ENCODE measurements around the gene MTMR4.
"Not testable (repeated sequence)": the region's sequence is repeated elsewhere in the genome, so short reads cannot be mapped to it uniquely, and the experiment has no call there.

Gene MTMR4

DNA sequence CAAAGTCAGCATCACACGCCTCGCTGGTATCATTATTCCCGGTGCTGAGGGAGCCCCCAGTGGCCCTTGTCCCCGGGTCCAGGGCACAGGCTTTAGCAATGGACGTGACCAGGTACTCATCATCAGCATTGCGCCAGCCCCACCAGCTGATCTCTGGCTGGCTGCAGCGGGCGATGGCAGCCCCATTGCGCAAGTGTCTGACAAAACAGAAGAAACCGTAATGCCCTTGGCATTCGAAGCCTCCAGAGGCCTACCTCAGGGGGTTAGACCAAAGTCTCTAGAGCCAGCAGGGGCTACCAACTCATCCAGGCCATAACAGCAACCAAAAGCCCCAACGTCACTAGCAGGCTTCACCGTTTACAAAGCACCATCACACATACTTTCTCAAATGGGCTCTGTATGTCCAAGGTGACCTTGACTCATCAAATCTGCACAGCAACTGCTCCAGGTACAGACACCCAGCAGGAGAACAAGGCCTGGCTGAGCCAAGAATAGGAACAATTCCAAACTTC is 7.3 kb downstream of the MTMR4 start:
- peaks cover 85% of the 10 kb centered on the region for H3K36me3 Mint-ChIP-seq (ENCODE audit: low read depth)
- H3K4me1 Mint-ChIP-seq = peaks cover 5% of the 10 kb centered on the region
- TF ChIP-seq, protein P1, sequence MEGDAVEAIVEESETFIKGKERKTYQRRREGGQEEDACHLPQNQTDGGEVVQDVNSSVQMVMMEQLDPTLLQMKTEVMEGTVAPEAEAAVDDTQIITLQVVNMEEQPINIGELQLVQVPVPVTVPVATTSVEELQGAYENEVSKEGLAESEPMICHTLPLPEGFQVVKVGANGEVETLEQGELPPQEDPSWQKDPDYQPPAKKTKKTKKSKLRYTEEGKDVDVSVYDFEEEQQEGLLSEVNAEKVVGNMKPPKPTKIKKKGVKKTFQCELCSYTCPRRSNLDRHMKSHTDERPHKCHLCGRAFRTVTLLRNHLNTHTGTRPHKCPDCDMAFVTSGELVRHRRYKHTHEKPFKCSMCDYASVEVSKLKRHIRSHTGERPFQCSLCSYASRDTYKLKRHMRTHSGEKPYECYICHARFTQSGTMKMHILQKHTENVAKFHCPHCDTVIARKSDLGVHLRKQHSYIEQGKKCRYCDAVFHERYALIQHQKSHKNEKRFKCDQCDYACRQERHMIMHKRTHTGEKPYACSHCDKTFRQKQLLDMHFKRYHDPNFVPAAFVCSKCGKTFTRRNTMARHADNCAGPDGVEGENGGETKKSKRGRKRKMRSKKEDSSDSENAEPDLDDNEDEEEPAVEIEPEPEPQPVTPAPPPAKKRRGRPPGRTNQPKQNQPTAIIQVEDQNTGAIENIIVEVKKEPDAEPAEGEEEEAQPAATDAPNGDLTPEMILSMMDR (IDR thresholded peaks at IDR 0.05; ENCODE audit: unreplicated experiment in 3 of 3) = no peak
- no peak overlapping the region for H3K4me3 Mint-ChIP-seq
- H3K27ac Mint-ChIP-seq = no peak overlapping the region
- H3K9me3 Mint-ChIP-seq = no peaks in the 10 kb centered on the region
- H3K27me3 Mint-ChIP-seq (ENCODE audit: low read depth) = no peaks in the 10 kb centered on the region

DNA sequence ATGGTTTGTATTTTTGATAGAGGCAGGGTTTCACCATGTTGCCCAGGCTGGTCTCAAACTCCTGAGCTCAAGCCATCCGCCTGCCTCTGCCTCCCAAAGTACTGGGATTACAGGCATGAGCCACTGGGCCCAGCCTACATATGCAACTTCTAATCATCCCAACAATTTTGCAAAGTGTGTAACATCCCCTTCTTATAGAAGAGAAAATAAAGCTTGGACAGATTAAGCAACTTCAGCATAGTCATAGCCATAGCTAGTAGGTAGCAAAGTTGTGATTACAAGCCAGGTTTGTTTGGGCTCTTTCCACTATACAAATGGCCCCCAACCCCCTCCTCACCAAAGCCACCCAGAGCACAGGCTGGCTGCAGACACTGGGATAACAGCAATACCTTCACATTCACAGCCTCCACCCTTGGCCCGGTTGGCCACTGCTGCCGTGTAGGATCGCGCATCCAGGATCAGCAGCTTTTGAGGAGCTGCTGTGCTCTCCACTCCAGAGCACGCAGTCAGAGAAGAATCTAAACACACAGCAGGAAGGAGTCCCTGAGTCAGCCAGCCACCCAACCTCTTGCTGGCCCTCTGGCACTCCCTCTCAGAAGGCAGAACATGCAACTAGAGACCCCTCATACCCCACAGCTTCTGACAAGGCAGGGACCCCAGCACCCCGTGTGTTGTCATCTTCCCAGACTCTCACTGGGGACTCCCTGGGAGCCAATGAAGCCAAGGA is 7.9 kb downstream of the MTMR4 start:
- Mint-ChIP-seq H3K36me3 (ENCODE audit: low read depth) (peaks cover 78% of the 10 kb centered on the region), H3K27me3 (ENCODE audit: low read depth) (no peaks in the 10 kb centered on the region), H3K9me3 (no peaks in the 10 kb centered on the region), H3K4me1 (peaks cover 1% of the 10 kb centered on the region), H3K4me3 (no peak overlapping the region), H3K27ac (no peak overlapping the region)
- TF ChIP-seq, protein P1 (IDR thresholded peaks at IDR 0.05; ENCODE audit: unreplicated experiment in 3 of 3) = no peak

DNA sequence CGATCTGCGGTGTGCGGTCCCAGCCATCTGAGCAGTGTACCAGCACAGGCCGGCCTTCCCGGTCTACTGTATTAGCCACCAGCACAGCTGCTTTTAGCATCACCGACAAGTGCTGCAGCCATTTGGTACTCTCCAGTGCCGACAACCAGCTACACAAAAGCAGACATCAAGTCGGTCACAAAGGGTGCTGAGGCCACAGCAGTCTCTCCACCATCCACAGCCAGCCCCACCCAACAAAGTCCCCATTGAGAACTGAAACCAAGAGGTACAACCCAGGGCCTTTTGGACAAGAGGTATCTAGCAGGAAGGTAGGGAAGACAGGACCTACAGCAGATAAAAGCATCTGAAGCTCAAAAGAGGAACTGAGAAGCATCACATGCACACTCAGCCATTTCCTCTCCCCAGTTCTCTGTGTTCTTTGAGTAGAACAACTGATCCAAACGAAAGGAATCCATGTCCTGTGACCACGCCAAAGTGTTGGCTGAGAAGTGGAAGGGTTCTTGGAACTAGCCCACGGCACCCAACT is 9.5 kb downstream of the MTMR4 start:
- peaks cover 68% of the 10 kb centered on the region for H3K36me3 Mint-ChIP-seq (ENCODE audit: low read depth)
- H3K27ac Mint-ChIP-seq = no peak overlapping the region
- TF ChIP-seq, protein P1 (IDR thresholded peaks at IDR 0.05; ENCODE audit: unreplicated experiment in 3 of 3) = no peak
- H3K4me3 Mint-ChIP-seq = no peak overlapping the region
- no peaks in the 10 kb centered on the region for H3K9me3 Mint-ChIP-seq
- H3K27me3 Mint-ChIP-seq (ENCODE audit: low read depth) = no peaks in the 10 kb centered on the region
- no peaks in the 10 kb centered on the region for H3K4me1 Mint-ChIP-seq

DNA sequence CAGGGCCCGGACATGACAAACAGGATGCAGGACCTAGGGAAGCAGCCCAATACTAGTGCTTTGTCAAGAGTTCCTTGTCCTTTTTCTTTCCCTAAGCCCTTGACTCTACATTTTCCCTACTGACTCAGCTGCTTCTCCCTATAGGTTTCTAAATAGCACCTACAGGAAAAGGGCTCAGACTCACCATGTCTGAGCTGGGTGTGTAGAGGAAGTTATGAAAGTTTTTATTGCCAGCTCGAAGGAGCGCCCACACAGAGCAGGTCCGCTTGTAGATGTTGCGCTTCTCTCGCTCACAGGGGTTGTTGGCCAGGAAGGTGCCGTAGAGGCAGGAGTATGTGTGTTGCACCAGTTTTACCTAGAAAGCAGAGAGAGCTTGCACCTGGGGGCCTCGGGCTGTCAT is 10.6 kb downstream of the MTMR4 start:
- H3K4me3 Mint-ChIP-seq = no peak overlapping the region
- H3K27me3 Mint-ChIP-seq (ENCODE audit: low read depth) = no peaks in the 10 kb centered on the region
- H3K36me3 Mint-ChIP-seq (ENCODE audit: low read depth) = peaks cover 65% of the 10 kb centered on the region
- H3K4me1 Mint-ChIP-seq = no peaks in the 10 kb centered on the region
- no peak overlapping the region for H3K27ac Mint-ChIP-seq
- no peaks in the 10 kb centered on the region for H3K9me3 Mint-ChIP-seq
- TF ChIP-seq, protein P1 (IDR thresholded peaks at IDR 0.05; ENCODE audit: unreplicated experiment in 3 of 3) = no peak

- H3K36me3 Mint-ChIP-seq (ENCODE audit: low read depth) = peaks cover 68% of the 10 kb centered on the region
- H3K4me3 Mint-ChIP-seq; H3K27me3 Mint-ChIP-seq (ENCODE audit: low read depth); H3K27ac Mint-ChIP-seq; H3K9me3 Mint-ChIP-seq; H3K4me1 Mint-ChIP-seq: not testable (repeated sequence)
These were observed 11.3 kb downstream of the MTMR4 start for GRCh38 chr17:58503134-58503533.

DNA sequence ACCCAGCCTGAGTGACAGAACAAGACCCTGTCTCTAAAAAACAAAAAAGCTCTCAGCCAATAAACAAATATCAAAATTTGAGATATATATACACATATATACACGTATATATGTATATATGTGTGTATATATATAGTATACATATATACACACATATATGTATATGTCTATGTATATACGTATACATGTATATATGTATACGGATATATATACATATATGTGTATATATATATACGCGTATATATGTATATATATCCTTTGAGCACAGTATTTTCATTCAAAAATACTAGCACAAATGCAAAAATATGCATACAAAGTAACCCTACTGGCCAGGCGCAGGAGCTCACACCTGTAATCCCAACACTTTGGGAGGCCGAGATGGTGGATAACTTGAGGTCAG is 13.0 kb downstream of the MTMR4 start:
- Mint-ChIP-seq H3K36me3 (ENCODE audit: low read depth) (peaks cover 66% of the 10 kb centered on the region), H3K27ac (no peak overlapping the region), H3K9me3 (no peaks in the 10 kb centered on the region), H3K4me3 (no peak overlapping the region), H3K27me3 (ENCODE audit: low read depth) (no peaks in the 10 kb centered on the region), H3K4me1 (no peaks in the 10 kb centered on the region)
- TF ChIP-seq, protein P1 (IDR thresholded peaks at IDR 0.05; ENCODE audit: unreplicated experiment in 3 of 3) = no peak

Measured in nephron (organoid).